ENCODE data around the gene TIGD1. TPM values are rescaled to one million over a fixed set of nuclear protein-coding genes. Genes with fewer than 3 reads are reported as not detected.

TIGD1 gene
- total and polyA plus RNA-seq, 2 of the 13 experiments (the other 11 are each of a cell fraction or from before 2014, with no cell fraction given): 3.5 to 9.5 TPM

- peak; percentile 25; the same call in 1 of the 2 replicates for TF ChIP-seq ZMYM3 (CRISPR knock-in tag; IDR thresholded peaks at IDR 0.05)
- peak; percentile 57 for TF ChIP-seq GABPB1 (CRISPR knock-in tag; IDR thresholded peaks at IDR 0.05)
- TF ChIP-seq MIXL1 (CRISPR knock-in tag; IDR thresholded peaks at IDR 0.05): no peak
- TF ChIP-seq ZNF781 (CRISPR knock-in tag; IDR thresholded peaks at IDR 0.05; ENCODE audit: borderline replicate concordance, not compliant biosample characterization): no peak
- TF ChIP-seq NFYB (CRISPR knock-in tag; IDR thresholded peaks at IDR 0.05): no peak
- no peak for TF ChIP-seq TCF12 (IDR thresholded peaks at IDR 0.05)
- TF ChIP-seq TCF12 (CRISPR knock-in tag; IDR thresholded peaks at IDR 0.05): no peak
- TF ChIP-seq NFAT5 (CRISPR knock-in tag; IDR thresholded peaks at IDR 0.05): no peak
- peak; percentile 84 for TF ChIP-seq CTCF (CRISPR knock-in tag; IDR thresholded peaks at IDR 0.05)
- no peak for TF ChIP-seq AGO2 (optimal IDR thresholded peaks at IDR 0.05; ENCODE audit: low read depth, low read length)
- TF ChIP-seq ZNF816 (CRISPR knock-in tag; IDR thresholded peaks at IDR 0.05; ENCODE audit: borderline replicate concordance): no peak
- no peak for TF ChIP-seq ZBTB7A (CRISPR knock-in tag; IDR thresholded peaks at IDR 0.05)
- peak; percentile 69; the same call in 1 of the 2 replicates for TF ChIP-seq ZNF580 (CRISPR knock-in tag; IDR thresholded peaks at IDR 0.05; ENCODE audit: borderline replicate concordance, low read depth)
- TF ChIP-seq ZNF546 (CRISPR knock-in tag; conservative IDR thresholded peaks at IDR 0.05): no peak
- TF ChIP-seq CCDC6 (CRISPR knock-in tag; IDR thresholded peaks at IDR 0.05): peak; percentile 21; the same call in 1 of the 2 replicates
- TF ChIP-seq ZNF260 (CRISPR knock-in tag; IDR thresholded peaks at IDR 0.05; ENCODE audit: borderline replicate concordance, low read depth): no peak
- peak; percentile 99 for TF ChIP-seq ZNF800 (CRISPR knock-in tag; IDR thresholded peaks at IDR 0.05)
- no peak for TF ChIP-seq HDAC1 (CRISPR knock-in tag; IDR thresholded peaks at IDR 0.05)
- no peak for TF ChIP-seq MAFK (conservative IDR thresholded peaks at IDR 0.05 in 1 of 2, IDR thresholded peaks at IDR 0.05 in 1 of 2; ENCODE audit: low read length in 2 of 2)
These were observed 26.4 kb downstream of the TIGD1 start (continued) for GRCh38 chr2:232523682-232524597.
